ENCODE results near the gene UNC5A.

DNA sequence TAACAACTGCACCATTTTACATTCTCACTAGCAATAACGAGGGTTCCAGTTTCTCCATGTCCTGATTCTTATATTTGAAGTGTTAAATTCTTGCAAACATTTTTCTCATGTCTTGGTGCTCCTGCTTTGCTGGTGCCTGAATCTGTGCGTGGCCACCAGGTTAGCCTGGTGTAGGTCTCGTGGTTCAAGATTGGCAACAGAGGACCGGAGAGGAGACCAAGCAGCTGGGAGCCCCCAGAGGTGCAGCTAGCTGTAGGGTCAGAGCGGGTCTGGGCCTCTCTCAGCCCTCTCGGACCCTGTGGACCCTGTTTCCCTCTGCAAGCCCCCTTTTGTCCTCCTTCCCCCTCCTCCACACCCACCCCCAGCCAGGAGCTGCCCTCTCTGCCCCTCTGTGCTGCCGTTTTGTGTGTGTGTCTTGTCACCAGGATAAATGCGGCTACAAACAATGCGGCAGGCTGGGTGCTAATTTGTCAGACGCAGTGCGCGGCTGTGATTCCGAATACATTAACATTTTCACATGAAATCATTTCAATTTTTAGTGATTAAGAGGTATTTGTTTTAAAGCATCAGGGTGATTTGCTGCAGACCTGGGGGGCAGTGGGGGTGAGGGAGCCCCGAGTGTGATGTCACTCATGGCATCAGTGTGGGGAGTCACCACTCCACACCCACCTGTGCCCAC lies 17.5 kb downstream of the UNC5A start:
- TF ChIP-seq EZH2 (IDR thresholded peaks at IDR 0.05; ENCODE audit: low read length, unreplicated experiment) = no peak
- TF ChIP-seq, protein P1, sequence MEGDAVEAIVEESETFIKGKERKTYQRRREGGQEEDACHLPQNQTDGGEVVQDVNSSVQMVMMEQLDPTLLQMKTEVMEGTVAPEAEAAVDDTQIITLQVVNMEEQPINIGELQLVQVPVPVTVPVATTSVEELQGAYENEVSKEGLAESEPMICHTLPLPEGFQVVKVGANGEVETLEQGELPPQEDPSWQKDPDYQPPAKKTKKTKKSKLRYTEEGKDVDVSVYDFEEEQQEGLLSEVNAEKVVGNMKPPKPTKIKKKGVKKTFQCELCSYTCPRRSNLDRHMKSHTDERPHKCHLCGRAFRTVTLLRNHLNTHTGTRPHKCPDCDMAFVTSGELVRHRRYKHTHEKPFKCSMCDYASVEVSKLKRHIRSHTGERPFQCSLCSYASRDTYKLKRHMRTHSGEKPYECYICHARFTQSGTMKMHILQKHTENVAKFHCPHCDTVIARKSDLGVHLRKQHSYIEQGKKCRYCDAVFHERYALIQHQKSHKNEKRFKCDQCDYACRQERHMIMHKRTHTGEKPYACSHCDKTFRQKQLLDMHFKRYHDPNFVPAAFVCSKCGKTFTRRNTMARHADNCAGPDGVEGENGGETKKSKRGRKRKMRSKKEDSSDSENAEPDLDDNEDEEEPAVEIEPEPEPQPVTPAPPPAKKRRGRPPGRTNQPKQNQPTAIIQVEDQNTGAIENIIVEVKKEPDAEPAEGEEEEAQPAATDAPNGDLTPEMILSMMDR (conservative IDR thresholded peaks at IDR 0.05; ENCODE audit: low read depth, low read length) = no peak
- TF ChIP-seq EZH2phosphoT487 (IDR thresholded peaks at IDR 0.05; ENCODE audit: borderline replicate concordance, low read length) = no peak

All from PC-3 (cell line).